ENCODE data around the gene MIA3. TPM values are rescaled to one million over a fixed set of nuclear protein-coding genes. Genes with fewer than 3 reads are reported as not detected.

Gene MIA3
- total and polyA plus RNA-seq, 9 of the 15 experiments (the other 6 are each of a cell fraction or from before 2014, with no cell fraction given), result 21.6 to 89.4 (median 40.8) TPM

GRCh38 chr1:222711319-222712252 lies 93.7 kb downstream of the MIA3 start (continued):
- TF ChIP-seq SIN3A (IDR thresholded peaks at IDR 0.05; ENCODE audit: borderline replicate concordance in 2 of 2, control insufficient read depth in 1 of 2, low read depth in 2 of 2, low read length in 2 of 2) (peak in 1 of 2 experiments; percentile 69; a peak in 1 of 4 replicates), CXXC5 (CRISPR knock-in tag; IDR thresholded peaks at IDR 0.05) (no peak; the same call in none of the 2 replicates), ZNF609 (CRISPR knock-in tag; IDR thresholded peaks at IDR 0.05; ENCODE audit: borderline replicate concordance) (peak; percentile 38; the same call in 1 of the 2 replicates), ZFP36 (IDR thresholded peaks at IDR 0.05; ENCODE audit: low read depth, low read length, partially characterized antibody) (peak; percentile 13), RREB1 (CRISPR knock-in tag; IDR thresholded peaks at IDR 0.05) (0 out of 2 replicates have a peak, but pooled peaks have one; percentile 47), ZFX (CRISPR knock-in tag; IDR thresholded peaks at IDR 0.05) (peak; percentile 78), BCOR (IDR thresholded peaks at IDR 0.05) (peak; percentile 88), CHD2 (IDR thresholded peaks at IDR 0.05; ENCODE audit: low read depth, low read length) (no peak), ZNF561 (CRISPR knock-in tag; conservative IDR thresholded peaks at IDR 0.05) (no peak), SMAD1 (IDR thresholded peaks at IDR 0.05; ENCODE audit: low read depth, low read length, partially characterized antibody) (no peak), HDAC2 (IDR thresholded peaks at IDR 0.05) (peak; percentile 46; the same call in 1 of the 2 replicates), RAD21 (CRISPR knock-in tag; conservative IDR thresholded peaks at IDR 0.05 in 1 of 2, IDR thresholded peaks at IDR 0.05 in 1 of 2) (peak in 1 of 2 experiments; percentile 30; a peak in 2 of 4 replicates)
